IPS-18a (cell line): ENCODE results near the gene OOEP.
"Not testable (repeated sequence)": the region's sequence is repeated elsewhere in the genome, so short reads cannot be mapped to it uniquely, and the experiment has no call there.

Experiments used
- H3K27ac ChIP-seq: one replicate; pipeline ENCODE4 v1.5.1; 2013; ENCODE audit warnings: low read length
- H3K27me3 ChIP-seq: one replicate; pipeline ENCODE4 v1.6.1; 2013; ENCODE audit warnings: mild to moderate bottlenecking, low read length; ENCODE audit not compliant: control insufficient read depth, insufficient read depth
- H3K36me3 ChIP-seq: one replicate; pipeline ENCODE4 v1.6.1; 2013; ENCODE audit warnings: low read depth, low read length; ENCODE audit not compliant: control insufficient read depth
- H3K4me1 ChIP-seq: one replicate; pipeline ENCODE4 v1.6.1; 2013; ENCODE audit warnings: low read depth, low read length; ENCODE audit not compliant: control insufficient read depth
- H3K4me3 ChIP-seq: one replicate; pipeline ENCODE4 v1.5.1; 2013; ENCODE audit warnings: low read length
- H3K9ac ChIP-seq: one replicate; pipeline ENCODE4 v1.6.1; 2013; ENCODE audit warnings: mild to moderate bottlenecking, low read length, moderate library complexity
- H3K9me3 ChIP-seq: one replicate; pipeline ENCODE4 v1.6.1; 2013; ENCODE audit warnings: low read depth, low read length; ENCODE audit not compliant: control insufficient read depth

The OOEP gene

DNA sequence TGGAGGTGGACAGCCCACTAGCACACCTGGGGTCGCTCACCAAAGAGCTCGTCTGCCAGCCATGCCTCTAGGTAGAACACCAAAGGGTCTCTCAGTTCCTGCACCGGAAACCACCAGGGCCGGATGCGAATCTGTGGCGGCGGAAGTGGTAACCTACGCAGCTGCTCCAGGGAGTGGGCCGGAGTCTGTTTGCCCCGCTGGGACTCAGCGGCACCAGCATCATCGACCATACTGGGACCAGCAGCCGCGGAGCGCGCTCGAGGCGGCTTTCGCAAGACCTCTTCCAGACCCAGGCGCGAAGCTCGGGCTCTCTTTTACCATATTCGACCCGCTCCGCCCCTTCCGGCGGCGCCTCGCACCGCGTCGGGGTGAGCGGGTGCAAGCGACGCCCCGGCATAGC lies at the start of gene OOEP:
TSS of gene OOEP (minus strand) at position 335 of the 400 bp plus-strand sequence. CDS start at position 230, 105 bp downstream.
- no peak within 1 kb of the TSS for H3K9ac ChIP-seq
- H3K36me3 ChIP-seq = no peaks in the 10 kb centered on the region
- no peaks in the 10 kb centered on the region for H3K27me3 ChIP-seq
- peaks cover 5% of the 10 kb centered on the region for H3K4me1 ChIP-seq
- no peak within 1 kb of the TSS for H3K4me3 ChIP-seq
- no peaks in the 10 kb centered on the region for H3K9me3 ChIP-seq
- no peak within 1 kb of the TSS for H3K27ac ChIP-seq

GRCh38 chr6:73418081-73418741 lies 48.5 kb upstream of the OOEP start:
- Histone ChIP-seq H3K27ac (no peak overlapping the region), H3K27me3 (no peaks in the 10 kb centered on the region), H3K9me3 (no peaks in the 10 kb centered on the region), H3K36me3 (peaks cover 4% of the 10 kb centered on the region), H3K9ac (no peak overlapping the region), H3K4me3 (no peak overlapping the region), H3K4me1 (no peaks in the 10 kb centered on the region)

GRCh38 chr6:73413102-73413501 lies 43.4 kb upstream of the OOEP start:
- H3K36me3 ChIP-seq = no peaks in the 10 kb centered on the region
- no peaks in the 10 kb centered on the region for H3K4me1 ChIP-seq
- no peak overlapping the region for H3K9ac ChIP-seq
- no peak overlapping the region for H3K27ac ChIP-seq
- no peaks in the 10 kb centered on the region for H3K9me3 ChIP-seq
- no peak overlapping the region for H3K4me3 ChIP-seq
- no peaks in the 10 kb centered on the region for H3K27me3 ChIP-seq

GRCh38 chr6:73409395-73409794 lies 39.7 kb upstream of the OOEP start:
- Histone ChIP-seq H3K9ac (no peak overlapping the region), H3K27me3 (no peaks in the 10 kb centered on the region), H3K9me3 (no peaks in the 10 kb centered on the region), H3K36me3 (no peaks in the 10 kb centered on the region), H3K27ac (no peak overlapping the region), H3K4me1 (no peaks in the 10 kb centered on the region), H3K4me3 (no peak overlapping the region)

- Histone ChIP-seq H3K4me3 (no peak overlapping the region), H3K9ac (no peak overlapping the region), H3K27ac (no peak overlapping the region), H3K4me1 (no peaks in the 10 kb centered on the region), H3K27me3 (no peaks in the 10 kb centered on the region), H3K9me3 (no peaks in the 10 kb centered on the region), H3K36me3 (no peaks in the 10 kb centered on the region)
Observed at GRCh38 chr6:73400656-73401055, 31.0 kb upstream of the OOEP start.

DNA sequence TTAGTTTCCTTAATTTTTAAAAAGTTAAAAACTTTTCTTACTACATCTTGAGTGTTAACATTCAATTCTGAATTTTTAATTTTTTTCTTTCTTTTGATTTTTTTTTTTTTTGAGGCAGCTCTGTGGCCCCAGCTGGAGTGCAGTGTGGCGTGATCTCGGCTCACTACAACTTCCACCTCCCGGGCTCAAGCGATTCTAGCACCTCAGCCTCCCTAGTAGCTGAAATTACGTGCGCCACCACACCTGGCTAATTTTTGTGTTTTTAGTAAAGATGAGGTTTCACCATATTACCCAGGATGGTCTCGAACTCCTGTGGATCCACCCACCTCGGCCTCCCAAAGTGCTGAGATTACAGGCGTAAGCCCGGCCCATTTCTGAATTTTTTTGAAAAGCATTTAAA lies 26.2 kb upstream of the OOEP start:
- Histone ChIP-seq H3K27ac (no peak overlapping the region), H3K36me3 (no peaks in the 10 kb centered on the region), H3K4me3 (no peak overlapping the region)

GRCh38 chr6:73394577-73395354 lies 25.1 kb upstream of the OOEP start, which contains the start of gene DDX43:
Gene DDX43, plus strand, starts transcription at chr6:73394828. Its CDS starts 78 bp downstream, at chr6:73394906.
- Histone ChIP-seq H3K4me3 (no peak within 1 kb of the TSS), H3K27me3 (no peaks in the 10 kb centered on the region), H3K27ac (no peak within 1 kb of the TSS), H3K4me1 (no peaks in the 10 kb centered on the region), H3K36me3 (no peaks in the 10 kb centered on the region), H3K9ac (no peak within 1 kb of the TSS), H3K9me3 (no peaks in the 10 kb centered on the region)

More for the DNA sequence above, 26.2 kb upstream of the OOEP start:
- H3K27me3 ChIP-seq = no peaks in the 10 kb centered on the region
- no peaks in the 10 kb centered on the region for H3K9me3 ChIP-seq
- no peaks in the 10 kb centered on the region for H3K4me1 ChIP-seq
- H3K9ac ChIP-seq = no peak overlapping the region

DNA sequence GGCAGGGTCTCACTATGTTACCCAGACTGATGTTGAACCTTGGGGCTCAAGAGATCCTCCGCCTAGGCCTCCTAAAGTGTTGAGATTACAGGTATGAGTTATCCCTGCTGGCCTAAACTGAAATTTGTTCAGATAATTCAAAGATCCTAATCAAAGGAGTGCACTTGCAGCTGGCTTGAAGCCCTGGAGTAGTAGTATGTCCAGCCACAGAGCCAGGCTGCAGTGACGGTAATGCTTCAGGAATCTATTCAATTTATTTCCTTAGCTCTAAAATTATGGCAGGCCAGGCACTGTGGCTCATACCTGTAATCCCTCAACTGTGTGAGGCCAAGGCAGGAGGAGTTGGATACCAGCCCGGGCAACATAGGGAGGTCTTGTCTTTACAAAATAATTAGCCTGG lies 23.6 kb upstream of the OOEP start:
- no peak overlapping the region for H3K9ac ChIP-seq
- no peak overlapping the region for H3K27ac ChIP-seq
- H3K9me3 ChIP-seq = no peaks in the 10 kb centered on the region
- H3K4me3 ChIP-seq = no peak overlapping the region
- peaks cover 7% of the 10 kb centered on the region for H3K4me1 ChIP-seq
- no peaks in the 10 kb centered on the region for H3K27me3 ChIP-seq
- no peaks in the 10 kb centered on the region for H3K36me3 ChIP-seq

DNA sequence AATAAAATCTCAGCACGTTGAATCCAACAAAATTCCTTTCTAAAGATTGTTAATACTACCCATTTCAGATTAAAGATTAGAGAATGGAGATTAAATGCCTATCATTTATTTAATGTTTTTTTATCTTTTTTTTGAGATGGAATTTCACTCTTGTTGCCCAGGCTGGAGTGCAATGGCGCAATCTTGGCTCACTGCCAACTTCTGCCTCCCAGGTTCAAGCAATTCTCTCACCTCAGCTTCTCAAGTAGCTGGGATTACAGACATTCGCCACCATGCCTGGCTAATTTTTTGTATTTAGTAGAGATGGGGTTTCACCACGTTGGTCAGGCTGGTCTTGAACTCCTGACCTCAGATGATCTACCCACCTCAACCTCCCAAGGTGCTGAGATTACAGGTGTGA lies 22.5 kb upstream of the OOEP start:
- H3K27me3 ChIP-seq, H3K4me1 ChIP-seq: not testable (repeated sequence)

GRCh38 chr6:73391675-73392074 lies 22.0 kb upstream of the OOEP start:
- no peak overlapping the region for H3K9ac ChIP-seq
- H3K9me3 ChIP-seq = no peaks in the 10 kb centered on the region
- H3K36me3 ChIP-seq = no peaks in the 10 kb centered on the region
- H3K4me3 ChIP-seq = no peak overlapping the region
- no peak overlapping the region for H3K27ac ChIP-seq
- peaks cover 7% of the 10 kb centered on the region for H3K4me1 ChIP-seq
- no peaks in the 10 kb centered on the region for H3K27me3 ChIP-seq

More for the DNA sequence above, 22.5 kb upstream of the OOEP start:
- not testable (repeated sequence) for H3K4me3 ChIP-seq, H3K36me3 ChIP-seq, H3K9ac ChIP-seq, H3K27ac ChIP-seq, H3K9me3 ChIP-seq

GRCh38 chr6:73389854-73390253 lies 20.2 kb upstream of the OOEP start:
- no peaks in the 10 kb centered on the region for H3K9me3 ChIP-seq
- H3K4me1 ChIP-seq = peaks cover 7% of the 10 kb centered on the region
- H3K9ac ChIP-seq = no peak overlapping the region
- H3K27me3 ChIP-seq = no peaks in the 10 kb centered on the region
- no peaks in the 10 kb centered on the region for H3K36me3 ChIP-seq
- H3K27ac ChIP-seq = no peak overlapping the region
- H3K4me3 ChIP-seq = no peak overlapping the region
